HG03039 (cell line): ENCODE data around the gene LSAMP.
"Not testable (repeated sequence)": the region's sequence is repeated elsewhere in the genome, so short reads cannot be mapped to it uniquely, and the experiment has no call there.

Experiments
- ATAC-seq: cut with Tn5 transposase; IDR thresholded peaks from one replicate; pipeline ENCODE4 v1.9.1; 2021; ENCODE audit warnings: mild to moderate bottlenecking, moderate library complexity; ENCODE audit not compliant: unreplicated experiment

The LSAMP gene

GRCh38 chr3:116127464-116127863, 317.8 kb downstream of the LSAMP start:
- ATAC-seq, result no peak

GRCh38 chr3:116124166-116124565, 321.1 kb downstream of the LSAMP start:
- ATAC-seq, result no peak

- no peak for ATAC-seq
Observed at GRCh38 chr3:116118475-116119169, 326.7 kb downstream of the LSAMP start.

GRCh38 chr3:116114586-116114985, 330.7 kb downstream of the LSAMP start:
- ATAC-seq, result no peak

- ATAC-seq, result no peak
Observed at GRCh38 chr3:116112696-116113095, 332.6 kb downstream of the LSAMP start.

- ATAC-seq, result no peak
Observed at GRCh38 chr3:116111765-116112164, 333.5 kb downstream of the LSAMP start.

GRCh38 chr3:116103868-116104530, 341.3 kb downstream of the LSAMP start:
- no peak for ATAC-seq

GRCh38 chr3:116102037-116102436, 343.2 kb downstream of the LSAMP start:
- no peak for ATAC-seq

- no peak for ATAC-seq
Observed at GRCh38 chr3:116097226-116097625, 348.1 kb downstream of the LSAMP start.

GRCh38 chr3:116096631-116097030, 348.7 kb downstream of the LSAMP start:
- no peak for ATAC-seq

GRCh38 chr3:116093374-116093773, 351.9 kb downstream of the LSAMP start:
- ATAC-seq, result no peak

GRCh38 chr3:116087426-116087825, 357.9 kb downstream of the LSAMP start:
- no peak for ATAC-seq

GRCh38 chr3:116084999-116085791, 360.1 kb downstream of the LSAMP start:
- no peak for ATAC-seq

- ATAC-seq, result no peak
Observed at GRCh38 chr3:116083683-116084082, 361.6 kb downstream of the LSAMP start.

- ATAC-seq, result no peak
Observed at GRCh38 chr3:116078561-116078960, 366.7 kb downstream of the LSAMP start.

GRCh38 chr3:116077557-116077956, 367.7 kb downstream of the LSAMP start:
- no peak for ATAC-seq

GRCh38 chr3:116077059-116077458, 368.2 kb downstream of the LSAMP start:
- no peak for ATAC-seq

- not testable (repeated sequence) for ATAC-seq
Observed at GRCh38 chr3:116070516-116071278, 374.6 kb downstream of the LSAMP start.

- no peak for ATAC-seq
Observed at GRCh38 chr3:116070061-116070460, 375.2 kb downstream of the LSAMP start.

GRCh38 chr3:116069024-116069423, 376.3 kb downstream of the LSAMP start:
- ATAC-seq, result no peak

- peak; percentile 98 for ATAC-seq
Observed at GRCh38 chr3:116067326-116067725, 378.0 kb downstream of the LSAMP start.
